ENCODE measurements around the gene RBM44. TPM values are rescaled to one million over a fixed set of nuclear protein-coding genes. Genes with fewer than 3 reads are reported as not detected.
"Not testable (repeated sequence)": the region's sequence is repeated elsewhere in the genome, so short reads cannot be mapped to it uniquely, and the experiment has no call there.

The RBM44 gene
- 0.33 and 0.39 TPM in 2 replicates for total RNA-seq

GRCh38 chr2:237798236-237799059, at the start of gene RBM44:
Gene RBM44, plus strand, starts transcription at chr2:237798779. Its CDS starts 14,831 bp downstream, at chr2:237813610.
- DNase-seq (ENCODE audit: low read depth, low spot score), result no peak

GRCh38 chr2:237749002-237749401, 49.6 kb upstream of the RBM44 start:
- DNase-seq (ENCODE audit: low read depth, low spot score), result no peak

- DNase-seq (ENCODE audit: low read depth, low spot score), result no peak
These were observed 48.6 kb upstream of the RBM44 start for GRCh38 chr2:237749961-237750360.

GRCh38 chr2:237750441-237750840, 48.1 kb upstream of the RBM44 start:
- DNase-seq (ENCODE audit: low read depth, low spot score), result not testable (repeated sequence)

GRCh38 chr2:237752761-237753165, 45.8 kb upstream of the RBM44 start:
- DNase-seq (ENCODE audit: low read depth, low spot score), result no peak

GRCh38 chr2:237754182-237754581, 44.4 kb upstream of the RBM44 start:
- DNase-seq (ENCODE audit: low read depth, low spot score), result no peak

- no peak for DNase-seq (ENCODE audit: low read depth, low spot score)
These were observed 43.8 kb upstream of the RBM44 start for GRCh38 chr2:237754626-237755248.

GRCh38 chr2:237757616-237758015, 41.0 kb upstream of the RBM44 start:
- DNase-seq (ENCODE audit: low read depth, low spot score), result no peak

- DNase-seq (ENCODE audit: low read depth, low spot score), result no peak
These were observed 40.4 kb upstream of the RBM44 start for GRCh38 chr2:237758185-237758584.

- DNase-seq (ENCODE audit: low read depth, low spot score), result no peak
These were observed 39.4 kb upstream of the RBM44 start for GRCh38 chr2:237759176-237759575.

GRCh38 chr2:237760506-237761502, 37.8 kb upstream of the RBM44 start:
- no peak for DNase-seq (ENCODE audit: low read depth, low spot score)

GRCh38 chr2:237762291-237763182, 36.0 kb upstream of the RBM44 start:
- not testable (repeated sequence) for DNase-seq (ENCODE audit: low read depth, low spot score)

GRCh38 chr2:237763812-237764211, 34.8 kb upstream of the RBM44 start:
- DNase-seq (ENCODE audit: low read depth, low spot score), result no peak

- not testable (repeated sequence) for DNase-seq (ENCODE audit: low read depth, low spot score)
These were observed 33.5 kb upstream of the RBM44 start for GRCh38 chr2:237765122-237765521.

GRCh38 chr2:237765875-237766274, 32.7 kb upstream of the RBM44 start:
- no peak for DNase-seq (ENCODE audit: low read depth, low spot score)

- DNase-seq (ENCODE audit: low read depth, low spot score), result no peak
These were observed 32.2 kb upstream of the RBM44 start for GRCh38 chr2:237766340-237766739.

- no peak for DNase-seq (ENCODE audit: low read depth, low spot score)
These were observed 26.1 kb upstream of the RBM44 start for GRCh38 chr2:237772513-237772912.

- no peak for DNase-seq (ENCODE audit: low read depth, low spot score)
These were observed 24.8 kb upstream of the RBM44 start for GRCh38 chr2:237773826-237774225.

GRCh38 chr2:237774811-237775553, 23.6 kb upstream of the RBM44 start:
- no peak for DNase-seq (ENCODE audit: low read depth, low spot score)

GRCh38 chr2:237779521-237779920, 19.1 kb upstream of the RBM44 start:
- DNase-seq (ENCODE audit: low read depth, low spot score), result no peak

All from pulmonary artery endothelial cell (primary cell).